Osteoblast (primary cell): ENCODE results near the gene ZNF26. TPM values are rescaled to one million over a fixed set of nuclear protein-coding genes. Genes with fewer than 3 reads are reported as not detected.
"Not testable (repeated sequence)": the region's sequence is repeated elsewhere in the genome, so short reads cannot be mapped to it uniquely, and the experiment has no call there.

Experiments used
- DNase-seq: peaks from one replicate; pipeline ENCODE4 v3.0.0; 2011; ENCODE audit warnings: low spot score, mixed read lengths; ENCODE audit not compliant: insufficient read length; ENCODE audit errors: missing footprints
- H2AFZ ChIP-seq: 2 replicates; pipeline ENCODE4 v1.6.0; 2011; ENCODE audit warnings: mild to moderate bottlenecking, low read length
- H3K27ac ChIP-seq: 2 replicates; pipeline ENCODE4 v1.5.1; 2011; ENCODE audit warnings: mild to moderate bottlenecking, low read depth, low read length, moderate library complexity
- H3K27me3 ChIP-seq: 2 replicates; pipeline ENCODE4 v1.6.0; 2012; ENCODE audit warnings: mild to moderate bottlenecking, control low read depth, inconsistent platforms, low read length, moderate library complexity; ENCODE audit not compliant: insufficient read depth
- H3K36me3 ChIP-seq: 2 replicates; pipeline ENCODE4 v1.5.1; 2011; ENCODE audit warnings: mild to moderate bottlenecking, low read length, control low read depth, moderate library complexity; ENCODE audit not compliant: insufficient read depth
- H3K4me1 ChIP-seq: 2 replicates; pipeline ENCODE4 v1.5.1; 2011; ENCODE audit warnings: mild to moderate bottlenecking, low read length, control low read depth, moderate library complexity; ENCODE audit not compliant: insufficient read depth
- H3K4me2 ChIP-seq: 2 replicates; pipeline ENCODE4 v1.6.0; 2011; ENCODE audit warnings: mild to moderate bottlenecking, low read length; ENCODE audit not compliant: insufficient read depth
- H3K4me3 ChIP-seq: fragments of 200-600 bp; sonication (generic); 3 replicates; pipeline ENCODE4 v1.5.1; 2012; ENCODE audit warnings: mild to moderate bottlenecking, low read length, inconsistent platforms; ENCODE audit not compliant: insufficient read depth
- H3K79me2 ChIP-seq: 2 replicates; pipeline ENCODE4 v1.6.0; 2012; ENCODE audit warnings: mild to moderate bottlenecking, low read length, control low read depth, inconsistent platforms; ENCODE audit not compliant: insufficient read depth
- H3K9me3 ChIP-seq: 2 replicates; pipeline ENCODE4 v1.5.1; 2011; ENCODE audit warnings: low read depth, low read length, control low read depth
- H4K20me1 ChIP-seq: 2 replicates; pipeline ENCODE4 v1.6.0; 2012; ENCODE audit warnings: mild to moderate bottlenecking, low read length, control low read depth; ENCODE audit not compliant: insufficient read depth
- total RNA-seq: library from RNA; depleted of rRNA; stranded (reverse); fragments of >200 nt; gene quantifications from 2 replicates; pipeline ENCODE4 v1.2.3, GENCODE V29; 2012
- TF ChIP-seq, protein P1 (sequence below): IDR thresholded peaks from 2 replicates; pipeline ENCODE4 v1.5.1; 2011; ENCODE audit warnings: mild to moderate bottlenecking, low read depth, low read length, moderate library complexity; ENCODE audit errors: extremely low read depth

ZNF26 gene
- total RNA-seq, 1 donor, result 20.3 TPM

DNA sequence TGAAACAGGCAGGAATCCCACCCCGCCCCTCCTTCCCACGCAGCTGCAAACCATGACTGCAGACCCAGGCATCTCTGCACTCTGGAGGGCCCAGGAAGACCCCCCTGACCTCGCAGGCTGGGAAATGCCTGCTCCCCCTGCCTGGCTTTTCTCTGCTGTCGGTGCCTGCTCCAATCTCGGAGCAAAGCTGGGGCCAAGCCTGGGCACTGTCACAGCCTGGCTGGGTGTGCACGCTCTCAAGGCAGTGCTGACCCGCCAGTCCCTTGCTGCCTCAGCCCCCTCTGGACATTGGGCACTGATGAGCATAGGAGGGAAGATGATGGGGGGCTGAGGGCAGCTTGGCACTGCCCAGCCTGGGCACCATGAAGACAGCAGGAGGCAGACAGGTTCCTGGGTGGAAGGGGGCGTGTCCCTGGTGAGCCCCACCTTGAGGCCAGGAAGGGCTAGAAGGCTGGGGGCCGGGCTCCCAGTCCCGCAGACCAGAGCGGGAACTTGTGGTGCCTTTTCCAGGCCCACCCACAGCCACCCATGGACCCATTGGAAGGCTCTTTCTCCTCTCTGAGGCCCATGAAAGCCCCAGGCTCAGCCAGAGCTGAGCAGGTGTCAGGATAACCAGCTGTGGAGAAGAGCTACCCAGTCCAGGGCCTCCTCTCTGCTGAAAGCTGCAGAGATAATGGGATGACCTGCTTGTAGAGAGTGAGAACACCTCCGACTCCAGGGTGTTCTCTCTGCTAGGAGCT lies 19.3 kb upstream of the ZNF26 start:
- Histone ChIP-seq H3K79me2 (no peaks in the 10 kb centered on the region), H2AFZ (no peak overlapping the region), H3K27ac (no peak overlapping the region), H3K4me1 (no peaks in the 10 kb centered on the region), H3K36me3 (no peaks in the 10 kb centered on the region), H3K4me2 (no peak overlapping the region), H3K27me3 (no peaks in the 10 kb centered on the region), H4K20me1 (no peaks in the 10 kb centered on the region), H3K9me3 (no peaks in the 10 kb centered on the region), H3K4me3 (no peak overlapping the region)
- no peak for DNase-seq
- TF ChIP-seq, protein P1, sequence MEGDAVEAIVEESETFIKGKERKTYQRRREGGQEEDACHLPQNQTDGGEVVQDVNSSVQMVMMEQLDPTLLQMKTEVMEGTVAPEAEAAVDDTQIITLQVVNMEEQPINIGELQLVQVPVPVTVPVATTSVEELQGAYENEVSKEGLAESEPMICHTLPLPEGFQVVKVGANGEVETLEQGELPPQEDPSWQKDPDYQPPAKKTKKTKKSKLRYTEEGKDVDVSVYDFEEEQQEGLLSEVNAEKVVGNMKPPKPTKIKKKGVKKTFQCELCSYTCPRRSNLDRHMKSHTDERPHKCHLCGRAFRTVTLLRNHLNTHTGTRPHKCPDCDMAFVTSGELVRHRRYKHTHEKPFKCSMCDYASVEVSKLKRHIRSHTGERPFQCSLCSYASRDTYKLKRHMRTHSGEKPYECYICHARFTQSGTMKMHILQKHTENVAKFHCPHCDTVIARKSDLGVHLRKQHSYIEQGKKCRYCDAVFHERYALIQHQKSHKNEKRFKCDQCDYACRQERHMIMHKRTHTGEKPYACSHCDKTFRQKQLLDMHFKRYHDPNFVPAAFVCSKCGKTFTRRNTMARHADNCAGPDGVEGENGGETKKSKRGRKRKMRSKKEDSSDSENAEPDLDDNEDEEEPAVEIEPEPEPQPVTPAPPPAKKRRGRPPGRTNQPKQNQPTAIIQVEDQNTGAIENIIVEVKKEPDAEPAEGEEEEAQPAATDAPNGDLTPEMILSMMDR, result no peak

DNA sequence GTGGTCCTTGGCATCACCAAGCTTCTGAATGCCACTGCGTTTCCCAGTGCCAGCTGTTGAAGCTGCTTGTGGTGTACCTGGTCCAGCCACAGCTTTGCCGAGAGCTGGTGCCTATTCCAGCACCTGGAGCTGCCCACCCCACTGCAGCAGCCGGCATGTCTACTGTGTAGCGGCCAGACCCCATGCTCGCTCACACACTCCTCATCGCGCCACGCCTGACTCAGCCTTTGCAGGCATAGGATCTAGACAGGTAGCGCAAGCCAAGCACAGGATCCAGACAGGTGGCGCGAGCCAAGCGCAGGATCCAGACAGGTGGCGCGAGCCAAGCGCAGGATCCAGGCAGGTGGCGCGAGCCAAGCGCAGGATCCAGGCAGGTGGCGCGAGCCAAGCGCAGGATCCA lies 18.4 kb upstream of the ZNF26 start:
- Histone ChIP-seq H3K79me2 (no peaks in the 10 kb centered on the region), H3K27me3 (no peaks in the 10 kb centered on the region), H2AFZ (no peak overlapping the region), H3K4me1 (no peaks in the 10 kb centered on the region), H3K9me3 (no peaks in the 10 kb centered on the region), H3K4me2 (no peak overlapping the region), H3K27ac (no peak overlapping the region), H3K4me3 (no peak overlapping the region), H4K20me1 (no peaks in the 10 kb centered on the region), H3K36me3 (no peaks in the 10 kb centered on the region)
- DNase-seq, result peak; percentile 14
- TF ChIP-seq, protein P1, result no peak

DNA sequence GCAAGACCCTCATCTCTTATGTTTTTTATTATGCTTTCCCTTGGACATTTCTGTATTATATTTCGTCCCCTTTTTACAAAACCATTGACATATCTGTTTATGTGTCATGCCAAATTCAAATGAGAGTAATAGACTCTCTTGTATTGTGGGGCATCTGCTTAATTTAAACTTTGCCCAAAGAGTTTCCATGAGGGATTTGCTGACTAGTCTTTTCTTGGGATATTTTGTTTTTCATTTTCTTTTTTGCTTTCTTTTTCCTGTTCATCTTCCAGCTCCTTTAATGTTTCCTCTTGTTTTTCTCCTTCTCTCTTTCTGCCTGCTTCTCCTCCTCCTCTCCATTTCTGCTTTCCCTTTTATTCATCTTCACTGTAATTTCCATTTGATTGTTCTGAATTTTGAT lies 13.8 kb upstream of the ZNF26 start:
- no peak overlapping the region for H2AFZ ChIP-seq
- no peaks in the 10 kb centered on the region for H3K36me3 ChIP-seq
- H3K9me3 ChIP-seq, result no peaks in the 10 kb centered on the region
- no peak overlapping the region for H3K4me2 ChIP-seq
- no peaks in the 10 kb centered on the region for H3K79me2 ChIP-seq
- TF ChIP-seq, protein P1, result no peak
- DNase-seq, result no peak
- no peaks in the 10 kb centered on the region for H4K20me1 ChIP-seq
- H3K27ac ChIP-seq, result no peak overlapping the region
- H3K4me1 ChIP-seq, result no peaks in the 10 kb centered on the region
- no peak overlapping the region for H3K4me3 ChIP-seq
- no peaks in the 10 kb centered on the region for H3K27me3 ChIP-seq

DNA sequence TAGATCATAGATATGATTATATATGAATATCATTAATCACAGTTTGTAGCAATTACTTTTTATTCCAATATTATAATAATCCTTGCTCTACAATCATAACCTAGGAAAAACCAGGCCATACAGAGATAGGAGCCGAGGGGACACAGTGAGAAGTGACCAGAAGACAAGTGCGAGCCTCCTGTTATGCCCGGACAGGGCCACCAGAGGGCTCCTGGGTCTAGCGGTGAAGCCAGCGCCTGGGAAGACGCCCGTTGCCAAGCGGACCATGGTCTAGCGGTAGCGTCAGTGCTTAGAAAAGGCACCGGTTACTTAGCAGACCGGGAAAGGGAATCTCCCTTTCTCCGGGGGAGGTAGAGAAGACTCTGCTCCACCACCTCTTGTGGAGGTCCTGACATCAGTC lies 9.3 kb upstream of the ZNF26 start:
- not testable (repeated sequence) for H4K20me1 ChIP-seq, H3K79me2 ChIP-seq, H3K4me3 ChIP-seq, DNase-seq, H3K27ac ChIP-seq, H2AFZ ChIP-seq, H3K4me2 ChIP-seq, H3K36me3 ChIP-seq, H3K9me3 ChIP-seq, H3K27me3 ChIP-seq, H3K4me1 ChIP-seq
- TF ChIP-seq, protein P1, result peak; percentile 6
